ENCODE measurements around the gene SURF2. TPM values are rescaled to one million over a fixed set of nuclear protein-coding genes. Genes with fewer than 3 reads are reported as not detected.

SURF2 gene
- total and polyA plus RNA-seq, 9 of the 15 experiments (the other 6 are each of a cell fraction or from before 2014, with no cell fraction given), result 5.5 to 82.5 (median 21.3) TPM

DNA sequence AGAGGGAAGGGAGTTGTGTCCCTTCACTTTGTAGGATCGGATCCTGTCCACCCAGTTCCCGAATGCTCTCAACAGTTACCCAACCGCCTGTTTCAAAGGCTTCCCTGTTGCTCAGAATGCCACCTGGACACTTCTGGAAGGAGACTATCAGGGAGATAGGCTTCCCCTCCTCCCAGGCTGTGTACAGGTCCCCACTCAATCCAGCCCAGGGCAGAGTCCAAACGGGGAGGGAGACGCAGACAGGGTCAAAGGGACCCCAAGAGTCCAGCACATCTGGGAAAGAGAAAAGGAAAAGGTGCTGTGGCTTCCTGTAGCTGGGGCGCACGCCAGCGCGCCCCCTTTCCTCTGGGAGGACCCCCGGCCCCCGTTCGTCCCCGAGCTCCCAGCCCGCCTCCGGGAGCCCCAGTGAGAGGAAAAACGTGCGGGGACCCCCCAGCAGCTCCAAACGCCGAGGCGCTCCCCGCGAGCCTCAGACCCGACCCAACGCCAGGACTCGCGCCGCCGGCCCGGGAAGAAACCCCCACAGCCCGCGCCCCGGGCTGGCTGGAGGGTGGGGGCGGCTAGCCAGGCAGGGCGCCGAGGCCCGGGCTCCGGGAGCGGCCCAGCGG lies 18.9 kb downstream of the SURF2 start (continued):
- TF ChIP-seq CTCF (IDR thresholded peaks at IDR 0.05 in 2 of 3, conservative IDR thresholded peaks at IDR 0.05 in 1 of 3; ENCODE audit: insufficient read depth in 2 of 3, low read depth in 1 of 3, low read length in 3 of 3) (peak in 2 of 3 experiments; percentile 10 to 30; a peak in 1 of 6 replicates), ZBTB12 (CRISPR knock-in tag; IDR thresholded peaks at IDR 0.05) (no peak), ZFP36 (IDR thresholded peaks at IDR 0.05; ENCODE audit: low read depth, low read length, partially characterized antibody) (no peak), POLR2AphosphoS5 (IDR thresholded peaks at IDR 0.05; ENCODE audit: control insufficient read depth, insufficient read depth, low read depth, low read length) (no peak), RREB1 (CRISPR knock-in tag; IDR thresholded peaks at IDR 0.05) (no peak), RBM14 (IDR thresholded peaks at IDR 0.05; ENCODE audit: borderline replicate concordance, insufficient read depth, low read depth, low read length) (0 out of 2 replicates have a peak, but pooled peaks have one; percentile 85), SNIP1 (IDR thresholded peaks at IDR 0.05; ENCODE audit: low read depth) (peak; percentile 14; the same call in 1 of the 2 replicates), SAP30 (IDR thresholded peaks at IDR 0.05; ENCODE audit: borderline replicate concordance, insufficient read depth, low read depth, low read length, poor library complexity, severe bottlenecking) (peak; percentile 75), TOE1 (IDR thresholded peaks at IDR 0.05; ENCODE audit: borderline replicate concordance) (0 out of 2 replicates have a peak, but pooled peaks have one; percentile 31), TOE1 (CRISPR knock-in tag; IDR thresholded peaks at IDR 0.05; ENCODE audit: borderline replicate concordance, low read depth) (no peak), ZNF232 (CRISPR knock-in tag; IDR thresholded peaks at IDR 0.05) (no peak)
- TF ChIP-seq, protein P1, sequence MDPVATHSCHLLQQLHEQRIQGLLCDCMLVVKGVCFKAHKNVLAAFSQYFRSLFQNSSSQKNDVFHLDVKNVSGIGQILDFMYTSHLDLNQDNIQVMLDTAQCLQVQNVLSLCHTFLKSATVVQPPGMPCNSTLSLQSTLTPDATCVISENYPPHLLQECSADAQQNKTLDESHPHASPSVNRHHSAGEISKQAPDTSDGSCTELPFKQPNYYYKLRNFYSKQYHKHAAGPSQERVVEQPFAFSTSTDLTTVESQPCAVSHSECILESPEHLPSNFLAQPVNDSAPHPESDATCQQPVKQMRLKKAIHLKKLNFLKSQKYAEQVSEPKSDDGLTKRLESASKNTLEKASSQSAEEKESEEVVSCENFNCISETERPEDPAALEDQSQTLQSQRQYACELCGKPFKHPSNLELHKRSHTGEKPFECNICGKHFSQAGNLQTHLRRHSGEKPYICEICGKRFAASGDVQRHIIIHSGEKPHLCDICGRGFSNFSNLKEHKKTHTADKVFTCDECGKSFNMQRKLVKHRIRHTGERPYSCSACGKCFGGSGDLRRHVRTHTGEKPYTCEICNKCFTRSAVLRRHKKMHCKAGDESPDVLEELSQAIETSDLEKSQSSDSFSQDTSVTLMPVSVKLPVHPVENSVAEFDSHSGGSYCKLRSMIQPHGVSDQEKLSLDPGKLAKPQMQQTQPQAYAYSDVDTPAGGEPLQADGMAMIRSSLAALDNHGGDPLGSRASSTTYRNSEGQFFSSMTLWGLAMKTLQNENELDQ (CRISPR knock-in tag; IDR thresholded peaks at IDR 0.05; ENCODE audit: borderline replicate concordance), result no peak
- TF ChIP-seq, protein P2, sequence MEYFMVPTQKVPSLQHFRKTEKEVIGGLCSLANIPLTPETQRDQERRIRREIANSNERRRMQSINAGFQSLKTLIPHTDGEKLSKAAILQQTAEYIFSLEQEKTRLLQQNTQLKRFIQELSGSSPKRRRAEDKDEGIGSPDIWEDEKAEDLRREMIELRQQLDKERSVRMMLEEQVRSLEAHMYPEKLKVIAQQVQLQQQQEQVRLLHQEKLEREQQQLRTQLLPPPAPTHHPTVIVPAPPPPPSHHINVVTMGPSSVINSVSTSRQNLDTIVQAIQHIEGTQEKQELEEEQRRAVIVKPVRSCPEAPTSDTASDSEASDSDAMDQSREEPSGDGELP (CRISPR knock-in tag; IDR thresholded peaks at IDR 0.05; ENCODE audit: borderline replicate concordance), result no peak
